H9 (cell line): ENCODE data around the gene HTRA3. TPM values are rescaled to one million over a fixed set of nuclear protein-coding genes. Genes with fewer than 3 reads are reported as not detected.

Source experiments
- DNase-seq: peaks from one replicate; pipeline ENCODE4 v3.0.0-alpha.2; 2017
- H2AFZ ChIP-seq: one replicate; pipeline ENCODE4 v1.6.1; 2013; ENCODE audit warnings: mild to moderate bottlenecking, low read length, control low read depth, moderate library complexity
- H2AK5ac ChIP-seq: 2 replicates; pipeline ENCODE4 v1.6.1; 2013; ENCODE audit warnings: low read length, control low read depth, mixed read lengths; ENCODE audit not compliant: insufficient read length
- H2BK120ac ChIP-seq: one replicate; pipeline ENCODE4 v1.6.1; 2013; ENCODE audit warnings: low read depth, mild to moderate bottlenecking, low read length, control low read depth, inconsistent platforms; ENCODE audit not compliant: poor library complexity, severe bottlenecking
- H2BK12ac ChIP-seq: 2 replicates; pipeline ENCODE4 v1.6.1; 2013; ENCODE audit warnings: low read length, control low read depth, mixed read lengths, low read depth; ENCODE audit not compliant: insufficient read length
- H2BK15ac ChIP-seq: 2 replicates; pipeline ENCODE4 v1.6.1; 2013; ENCODE audit warnings: low read depth, low read length, control low read depth
- H2BK20ac ChIP-seq: one replicate; pipeline ENCODE4 v1.6.1; 2013; ENCODE audit warnings: low read depth, mild to moderate bottlenecking, low read length, control low read depth, inconsistent platforms; ENCODE audit not compliant: poor library complexity, severe bottlenecking
- H2BK5ac ChIP-seq: 2 replicates; pipeline ENCODE4 v1.6.1; 2013; ENCODE audit warnings: low read length, control low read depth, mixed read lengths; ENCODE audit not compliant: insufficient read length
- H3K14ac ChIP-seq: 2 replicates; pipeline ENCODE4 v1.6.1; 2013; ENCODE audit warnings: low read length, control low read depth; ENCODE audit not compliant: insufficient read depth
- H3K18ac ChIP-seq: 2 replicates; pipeline ENCODE4 v1.6.1; 2013; ENCODE audit warnings: low read depth, mild to moderate bottlenecking, mixed read lengths, low read length, control low read depth; ENCODE audit not compliant: insufficient read length
- H3K23ac ChIP-seq: 2 replicates; pipeline ENCODE4 v1.6.1; 2013; ENCODE audit warnings: low read length, control low read depth, mixed read lengths, low read depth; ENCODE audit not compliant: insufficient read length
- H3K23me2 ChIP-seq: 2 replicates; pipeline ENCODE4 v1.6.1; 2013; ENCODE audit warnings: low read depth, mild to moderate bottlenecking, mixed read lengths, low read length, control low read depth; ENCODE audit not compliant: insufficient read length, poor library complexity, severe bottlenecking
- H3K27ac ChIP-seq: 2 replicates; pipeline ENCODE4 v1.5.1; 2013; ENCODE audit warnings: low read length, control low read depth, mixed read lengths, low read depth; ENCODE audit not compliant: insufficient read length
- H3K27me3 ChIP-seq: 2 replicates; pipeline ENCODE4 v1.6.1; 2013; ENCODE audit warnings: low read length, control low read depth, inconsistent platforms; ENCODE audit not compliant: insufficient read depth
- H3K4ac ChIP-seq: 2 replicates; pipeline ENCODE4 v1.6.1; 2013; ENCODE audit warnings: low read depth, mild to moderate bottlenecking, control low read depth, inconsistent platforms, low read length, moderate library complexity
- H3K4me1 ChIP-seq: 2 replicates; pipeline ENCODE4 v1.6.1; 2013; ENCODE audit warnings: low read length, control low read depth, inconsistent platforms; ENCODE audit not compliant: insufficient read depth
- H3K4me2 ChIP-seq: 2 replicates; pipeline ENCODE4 v1.6.1; 2013; ENCODE audit warnings: low read length, control low read depth, mixed read lengths; ENCODE audit not compliant: insufficient read length, insufficient read depth
- H3K56ac ChIP-seq: 2 replicates; pipeline ENCODE4 v1.6.1; 2013; ENCODE audit warnings: low read depth, mild to moderate bottlenecking, mixed read lengths, low read length, control low read depth; ENCODE audit not compliant: insufficient read length
- H3K79me1 ChIP-seq: 2 replicates; pipeline ENCODE4 v1.6.1; 2013; ENCODE audit warnings: low read depth, mild to moderate bottlenecking, moderate library complexity, low read length, control low read depth, inconsistent platforms; ENCODE audit not compliant: insufficient read depth, poor library complexity, severe bottlenecking
- H3K79me2 ChIP-seq: 2 replicates; pipeline ENCODE4 v1.6.1; 2013; ENCODE audit warnings: low read length, control low read depth, inconsistent platforms; ENCODE audit not compliant: insufficient read depth
- H3K9ac ChIP-seq: 2 replicates; pipeline ENCODE4 v1.6.1; 2013; ENCODE audit warnings: low read length, control low read depth, mixed read lengths; ENCODE audit not compliant: insufficient read length; ENCODE audit errors: extremely low read depth
- H3K9me3 ChIP-seq: one replicate; pipeline ENCODE4 v1.6.1; 2013; ENCODE audit warnings: low read depth, low read length, inconsistent platforms; ENCODE audit not compliant: control insufficient read depth
- H3T11ph ChIP-seq: one replicate; pipeline ENCODE4 v1.6.1; 2013; ENCODE audit warnings: mild to moderate bottlenecking, low read length, control low read depth, inconsistent platforms
- H4K20me1 ChIP-seq: one replicate; pipeline ENCODE4 v1.6.1; 2013; ENCODE audit not compliant: control insufficient read depth, insufficient read length, insufficient read depth
- H4K5ac ChIP-seq: 2 replicates; pipeline ENCODE4 v1.6.1; 2013; ENCODE audit warnings: low read depth, mild to moderate bottlenecking, mixed read lengths, low read length, control low read depth; ENCODE audit not compliant: insufficient read length
- H4K8ac ChIP-seq: replicated peaks from 2 replicates; pipeline ENCODE4 v1.6.1; 2013; ENCODE audit warnings: low read length, control low read depth, mixed read lengths, low read depth; ENCODE audit not compliant: insufficient read length
- H4K91ac ChIP-seq: 2 replicates; pipeline ENCODE4 v1.6.1; 2013; ENCODE audit warnings: low read depth, mild to moderate bottlenecking, moderate library complexity, mixed read lengths, low read length, control low read depth; ENCODE audit not compliant: insufficient read length
- H3K27ac Mint-ChIP-seq, 3 experiments: 2 replicates in 2 of 3; 3 replicates in 1 of 3; pipeline ENCODE4 v1.8.0; 2020 to 2021; ENCODE audit warnings: mixed read lengths in 3 of 3, mild to moderate bottlenecking in 1 of 3, moderate library complexity in 1 of 3
- H3K27me3 Mint-ChIP-seq: 2 replicates; pipeline ENCODE4 v1.8.0; 2021; ENCODE audit warnings: low read depth, mild to moderate bottlenecking, moderate library complexity, mixed read lengths
- H3K36me3 Mint-ChIP-seq, 3 experiments: 2 replicates in 2 of 3; 3 replicates in 1 of 3; pipeline ENCODE4 v1.8.0; 2020 to 2021; ENCODE audit warnings: low read depth in 3 of 3, mixed read lengths in 3 of 3; ENCODE audit not compliant: insufficient read depth in 1 of 3
- H3K4me1 Mint-ChIP-seq, 2 experiments: 2 replicates each; pipeline ENCODE4 v1.8.0; 2020; ENCODE audit warnings: mixed read lengths in 2 of 2
- H3K4me3 Mint-ChIP-seq, 2 experiments: 2 replicates in 1 of 2; 3 replicates in 1 of 2; pipeline ENCODE4 v1.8.0; 2020 to 2021; ENCODE audit warnings: mild to moderate bottlenecking in 2 of 2, mixed read lengths in 2 of 2, moderate library complexity in 1 of 2
- H3K9me3 Mint-ChIP-seq, 2 experiments: 2 replicates in 1 of 2; 3 replicates in 1 of 2; pipeline ENCODE4 v1.8.0; 2020; ENCODE audit warnings: mild to moderate bottlenecking in 2 of 2, mixed read lengths in 2 of 2, moderate library complexity in 1 of 2
- CTCF ChIP-seq: fragments of 200-600 bp; sonication (generic); conservative IDR thresholded peaks from 3 replicates; pipeline ENCODE4 v1.8.0; 2021; ENCODE audit warnings: antibody characterized with exemption, mild to moderate bottlenecking
- WGBS: extraction: QIAGEN DNeasy Blood & Tissue Kit; methylation state at CpG from one replicate; pipeline ENCODE4 v1.1.7; 2013; ENCODE audit warnings: missing lambda C conversion rate, low lambda C conversion rate, mixed read lengths; ENCODE audit not compliant: insufficient read length; ENCODE audit errors: extremely low coverage; 5-methylcytosine and 5-hydroxymethylcytosine counted together
- total RNA-seq: library from RNA; stranded (reverse); gene quantifications from 2 replicates; pipeline ENCODE4 v1.2.1, GENCODE V29; 2021

Gene HTRA3
- total RNA-seq, 1 experiment from 2014 or later: 3.0 TPM

GRCh38 chr4:8254076-8254475 is 15.5 kb upstream of the HTRA3 start:
- Histone ChIP-seq H3K23ac (no peak overlapping the region), H3K27ac (no peak overlapping the region)

More at GRCh38 chr4:8254076-8254475, 15.5 kb upstream of the HTRA3 start:
- no peak for TF ChIP-seq CTCF
- H3K27ac Mint-ChIP-seq: no peak overlapping the region
- Histone ChIP-seq H2BK12ac (no peak overlapping the region), H2BK5ac (no peak overlapping the region), H4K5ac (no peak overlapping the region), H3K18ac (no peak overlapping the region), H3T11ph (no peak overlapping the region), H3K14ac (no peak overlapping the region), H2BK20ac (no peak overlapping the region), H3K79me2 (no peaks in the 10 kb centered on the region), H3K4ac (no peak overlapping the region), H3K23me2 (no peaks in the 10 kb centered on the region), H2AK5ac (no peak overlapping the region), H3K9me3 (no peaks in the 10 kb centered on the region), H4K8ac (no peak overlapping the region), H4K20me1 (no peaks in the 10 kb centered on the region), H3K27me3 (no peaks in the 10 kb centered on the region), H3K79me1 (no peaks in the 10 kb centered on the region), H2AFZ (no peak overlapping the region), H3K4me2 (no peak overlapping the region), H3K9ac (no peak overlapping the region), H3K4me1 (no peaks in the 10 kb centered on the region), H3K56ac (no peak overlapping the region), H4K91ac (no peak overlapping the region), H2BK15ac (no peak overlapping the region), H2BK120ac (no peak overlapping the region)
- H3K4me3 Mint-ChIP-seq: no peak overlapping the region
- H3K27me3 Mint-ChIP-seq: peaks cover 3% of the 10 kb centered on the region; the same call in 1 of the 2 replicates
- 0 out of 4 replicates have a peak, but pooled peaks cover 0 to 3% of the 10 kb centered on the region in 2 experiments for H3K4me1 Mint-ChIP-seq
- H3K9me3 Mint-ChIP-seq: peaks cover 0 to 8% of the 10 kb centered on the region in 2 experiments; a peak in 2 of 5 replicates
- no peak for DNase-seq
- no peaks in the 10 kb centered on the region; a peak in 1 of 7 replicates for H3K36me3 Mint-ChIP-seq
- no CpG with 5 or more reads among the region's 6 CpGs for WGBS
